ENCODE measurements around the gene SMYD3. TPM values are rescaled to one million over a fixed set of nuclear protein-coding genes. Genes with fewer than 3 reads are reported as not detected.

SMYD3 gene
- total and polyA plus RNA-seq, 9 of the 15 experiments (the other 6 are each of a cell fraction or from before 2014, with no cell fraction given): 128 to 440 (median 197) TPM

- TF ChIP-seq POU5F1 (IDR thresholded peaks at IDR 0.05; ENCODE audit: borderline replicate concordance, low read depth, low read length, partially characterized antibody): no peak
- TF ChIP-seq E2F6 (IDR thresholded peaks at IDR 0.05; ENCODE audit: borderline replicate concordance in 1 of 2, extremely low read depth in 1 of 2, insufficient read depth in 1 of 2, insufficient read length in 1 of 2, low read depth in 1 of 2, low read length in 1 of 2, poor library complexity in 1 of 2, severe bottlenecking in 1 of 2): no peak
- TF ChIP-seq TBL1XR1 (IDR thresholded peaks at IDR 0.05; ENCODE audit: low read length in 2 of 2): no peak
- TF ChIP-seq NR3C1 (CRISPR knock-in tag; IDR thresholded peaks at IDR 0.05): no peak
- no peak for TF ChIP-seq ARID3B (CRISPR knock-in tag; IDR thresholded peaks at IDR 0.05; ENCODE audit: borderline replicate concordance)
- no peak for TF ChIP-seq FOXP1 (CRISPR knock-in tag; IDR thresholded peaks at IDR 0.05)
- TF ChIP-seq SRF (CRISPR knock-in tag; IDR thresholded peaks at IDR 0.05): no peak
- TF ChIP-seq ZNF444 (CRISPR knock-in tag; IDR thresholded peaks at IDR 0.05): no peak
- TF ChIP-seq GTF2E2 (tag; IDR thresholded peaks at IDR 0.05): peak; percentile 77; the same call in 1 of the 2 replicates
- no peak for TF ChIP-seq TCF7L2 (IDR thresholded peaks at IDR 0.05; ENCODE audit: low read depth, low read length)
- peak; percentile 23 for TF ChIP-seq BRD9 (IDR thresholded peaks at IDR 0.05; ENCODE audit: low read depth, partially characterized antibody)
- TF ChIP-seq PCBP1 (IDR thresholded peaks at IDR 0.05; ENCODE audit: low read depth, low read length, poor library complexity, severe bottlenecking): no peak
- no peak for TF ChIP-seq EZH2 (IDR thresholded peaks at IDR 0.05; ENCODE audit: borderline replicate concordance, low read depth, low read length)
- peak; percentile 17; the same call in 1 of the 2 replicates for TF ChIP-seq TAF7 (tag; IDR thresholded peaks at IDR 0.05)
- no peak for TF ChIP-seq MTA2 (IDR thresholded peaks at IDR 0.05; ENCODE audit: low read depth)
- no peak for TF ChIP-seq ZNF133 (CRISPR knock-in tag; IDR thresholded peaks at IDR 0.05)
- TF ChIP-seq EP300 (IDR thresholded peaks at IDR 0.05; ENCODE audit: low read length): no peak; the same call in 1 of the 2 replicates
- TF ChIP-seq ARID2 (IDR thresholded peaks at IDR 0.05): no peak
- no peak for TF ChIP-seq U2AF2 (optimal IDR thresholded peaks at IDR 0.05; ENCODE audit: low read depth, low read length)
- TF ChIP-seq FOXJ3 (CRISPR knock-in tag; IDR thresholded peaks at IDR 0.05): no peak
- TF ChIP-seq POLR2AphosphoS2 (IDR thresholded peaks at IDR 0.05; ENCODE audit: low read length): no peak
- no peak for TF ChIP-seq NONO (IDR thresholded peaks at IDR 0.05; ENCODE audit: low read depth in 2 of 2, low read length in 1 of 2)
- no peak for TF ChIP-seq SMARCE1 (IDR thresholded peaks at IDR 0.05)
- TF ChIP-seq TEAD2 (tag; IDR thresholded peaks at IDR 0.05): no peak
- no peak for TF ChIP-seq E2F1 (CRISPR knock-in tag; IDR thresholded peaks at IDR 0.05)
- TF ChIP-seq ASH1L (IDR thresholded peaks at IDR 0.05; ENCODE audit: borderline replicate concordance, low read depth, partially characterized antibody): no peak
Measured at GRCh38 chr1:246187834-246188372, 319.2 kb downstream of the SMYD3 start (continued).

Data from K562 (cell line).